ENCODE results near the gene GSTM4. TPM values are rescaled to one million over a fixed set of nuclear protein-coding genes. Genes with fewer than 3 reads are reported as not detected.

The GSTM4 gene
- total RNA-seq, 3 donors from 2014 or later (not counting 1 experiment from before 2014, with no cell fraction given): 20.5 to 48.8 (median 47.1) TPM

GRCh38 chr1:109641861-109642260 is 14.0 kb upstream of the GSTM4 start:
- no peak overlapping the region for H3K4me3 ChIP-seq (ENCODE audit: low read length)
- ATAC-seq (no peak), DNase-seq (peak in 1 of 2 donors; percentile 2)
- Mint-ChIP-seq H3K4me3 (no peak overlapping the region), H3K4me1 (peaks cover 4 to 10% of the 10 kb centered on the region in 2 donors), H3K27me3 (ENCODE audit: low read depth in 2 of 2) (peaks cover 0 to 12% of the 10 kb centered on the region in 2 donors), H3K36me3 (no peaks in the 10 kb centered on the region), H3K9me3 (no peaks in the 10 kb centered on the region), H3K27ac (no peak overlapping the region)
- H3K27ac ChIP-seq (ENCODE audit: low read length): no peak overlapping the region
- 57% methylated on average over 1 of the region's 2 CpGs for WGBS (ENCODE audit: insufficient coverage)
- H3K27me3 ChIP-seq (ENCODE audit: control insufficient read depth, insufficient read depth, low read length): no peaks in the 10 kb centered on the region
- intact Hi-C loops (cut with micrococcal nuclease): loop anchor here (2.0 kb wide), 2 partner anchors 45 to 95 kb away; partner anchors contain the start of gene GSTM1
- H3K4me1 ChIP-seq (ENCODE audit: control insufficient read depth, insufficient read depth, low read length): peaks cover 15% of the 10 kb centered on the region
- no peaks in the 10 kb centered on the region for H3K36me3 ChIP-seq (ENCODE audit: control insufficient read depth, insufficient read depth, low read length)
- H3K9me3 ChIP-seq (ENCODE audit: control insufficient read depth, insufficient read depth, low read length): no peaks in the 10 kb centered on the region
- TF ChIP-seq, protein P1, sequence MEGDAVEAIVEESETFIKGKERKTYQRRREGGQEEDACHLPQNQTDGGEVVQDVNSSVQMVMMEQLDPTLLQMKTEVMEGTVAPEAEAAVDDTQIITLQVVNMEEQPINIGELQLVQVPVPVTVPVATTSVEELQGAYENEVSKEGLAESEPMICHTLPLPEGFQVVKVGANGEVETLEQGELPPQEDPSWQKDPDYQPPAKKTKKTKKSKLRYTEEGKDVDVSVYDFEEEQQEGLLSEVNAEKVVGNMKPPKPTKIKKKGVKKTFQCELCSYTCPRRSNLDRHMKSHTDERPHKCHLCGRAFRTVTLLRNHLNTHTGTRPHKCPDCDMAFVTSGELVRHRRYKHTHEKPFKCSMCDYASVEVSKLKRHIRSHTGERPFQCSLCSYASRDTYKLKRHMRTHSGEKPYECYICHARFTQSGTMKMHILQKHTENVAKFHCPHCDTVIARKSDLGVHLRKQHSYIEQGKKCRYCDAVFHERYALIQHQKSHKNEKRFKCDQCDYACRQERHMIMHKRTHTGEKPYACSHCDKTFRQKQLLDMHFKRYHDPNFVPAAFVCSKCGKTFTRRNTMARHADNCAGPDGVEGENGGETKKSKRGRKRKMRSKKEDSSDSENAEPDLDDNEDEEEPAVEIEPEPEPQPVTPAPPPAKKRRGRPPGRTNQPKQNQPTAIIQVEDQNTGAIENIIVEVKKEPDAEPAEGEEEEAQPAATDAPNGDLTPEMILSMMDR (IDR thresholded peaks at IDR 0.05): no peak

DNA sequence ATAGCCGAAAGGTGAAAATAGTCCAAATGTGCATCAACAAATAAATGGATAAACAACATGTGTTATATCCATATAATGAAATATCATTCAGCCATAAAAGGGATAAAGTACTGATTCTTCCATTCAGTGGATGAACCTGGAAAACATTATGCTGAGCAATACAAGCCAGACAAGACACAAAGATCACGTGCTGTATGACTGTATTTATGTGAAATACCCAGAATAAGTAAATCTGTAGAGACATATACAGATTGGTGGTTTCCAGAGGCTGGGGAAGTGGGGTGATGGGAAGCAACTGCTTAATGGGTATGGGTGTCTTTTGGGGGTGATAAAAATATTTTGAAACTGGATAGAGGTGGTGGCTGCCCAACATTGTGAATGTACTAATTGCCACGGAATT is 13.3 kb upstream of the GSTM4 start:
- H3K27ac ChIP-seq (ENCODE audit: low read length): no peak overlapping the region
- H3K9me3 Mint-ChIP-seq: no peaks in the 10 kb centered on the region
- H3K4me1 ChIP-seq (ENCODE audit: control insufficient read depth, insufficient read depth, low read length): peaks cover 15% of the 10 kb centered on the region
- no peaks in the 10 kb centered on the region for H3K36me3 ChIP-seq (ENCODE audit: control insufficient read depth, insufficient read depth, low read length)
- ATAC-seq (no peak), DNase-seq (peak in 1 of 2 donors; percentile 3)
- no peaks in the 10 kb centered on the region for H3K9me3 ChIP-seq (ENCODE audit: control insufficient read depth, insufficient read depth, low read length)
- no peak overlapping the region for H3K27ac Mint-ChIP-seq
- TF ChIP-seq, protein P1 (IDR thresholded peaks at IDR 0.05): no peak
- H3K4me1 Mint-ChIP-seq: peaks cover 4 to 10% of the 10 kb centered on the region in 2 donors
- H3K27me3 Mint-ChIP-seq (ENCODE audit: low read depth in 2 of 2): peaks cover 0 to 6% of the 10 kb centered on the region in 2 donors
- H3K27me3 ChIP-seq (ENCODE audit: control insufficient read depth, insufficient read depth, low read length): no peaks in the 10 kb centered on the region
- 69% methylated on average over 2 of the region's 3 CpGs for WGBS (ENCODE audit: insufficient coverage)
- no peaks in the 10 kb centered on the region for H3K36me3 Mint-ChIP-seq
- H3K4me3 Mint-ChIP-seq: no peak overlapping the region
- intact Hi-C loops (cut with micrococcal nuclease): loop anchor here (1.0 to 2.0 kb wide), 3 partner anchors 44 to 342 kb away; partner anchors contain the start of genes AHCYL1 and GSTM1
- H3K4me3 ChIP-seq (ENCODE audit: low read length): no peak overlapping the region

GRCh38 chr1:109643385-109644230 is 12.3 kb upstream of the GSTM4 start:
- TF ChIP-seq, protein P1 (IDR thresholded peaks at IDR 0.05): peak; percentile 88
- no peaks in the 10 kb centered on the region for H3K27me3 ChIP-seq (ENCODE audit: control insufficient read depth, insufficient read depth, low read length)
- no peaks in the 10 kb centered on the region for H3K9me3 ChIP-seq (ENCODE audit: control insufficient read depth, insufficient read depth, low read length)
- no peak overlapping the region for H3K27ac ChIP-seq (ENCODE audit: low read length)
- intact Hi-C loops (cut with micrococcal nuclease): loop anchor here (1.0 to 2.0 kb wide), 3 partner anchors 43 to 341 kb away; partner anchors contain the start of genes AHCYL1 and GSTM1
- no peak overlapping the region for H3K4me3 ChIP-seq (ENCODE audit: low read length)
- H3K36me3 Mint-ChIP-seq: no peaks in the 10 kb centered on the region
- H3K27me3 Mint-ChIP-seq (ENCODE audit: low read depth in 2 of 2): peaks cover 0 to 3% of the 10 kb centered on the region in 2 donors
- H3K4me3 Mint-ChIP-seq: no peak overlapping the region
- H3K36me3 ChIP-seq (ENCODE audit: control insufficient read depth, insufficient read depth, low read length): no peaks in the 10 kb centered on the region
- H3K4me1 Mint-ChIP-seq: peaks cover 4 to 10% of the 10 kb centered on the region in 2 donors
- ATAC-seq: peak; percentile 91 to 94 (median 93)
- H3K9me3 Mint-ChIP-seq: no peaks in the 10 kb centered on the region
- peaks cover 15% of the 10 kb centered on the region for H3K4me1 ChIP-seq (ENCODE audit: control insufficient read depth, insufficient read depth, low read length)
- WGBS (ENCODE audit: insufficient coverage): 37% methylated on average over 32 of the region's 32 CpGs
- H3K27ac Mint-ChIP-seq: peak overlapping the region in 1 of 2 donors; percentile 20
- peak; percentile 83 to 90 for DNase-seq
